HuH-7.5 (cell line): Measurements from ENCODE around the gene TCP11L2.
"Not testable (repeated sequence)": the region's sequence is repeated elsewhere in the genome, so short reads cannot be mapped to it uniquely, and the experiment has no call there.

ENCODE experiments used
- DNase-seq: peaks from one replicate; pipeline ENCODE4 v3.0.0; 2011; ENCODE audit warnings: low spot score

Gene TCP11L2

DNA sequence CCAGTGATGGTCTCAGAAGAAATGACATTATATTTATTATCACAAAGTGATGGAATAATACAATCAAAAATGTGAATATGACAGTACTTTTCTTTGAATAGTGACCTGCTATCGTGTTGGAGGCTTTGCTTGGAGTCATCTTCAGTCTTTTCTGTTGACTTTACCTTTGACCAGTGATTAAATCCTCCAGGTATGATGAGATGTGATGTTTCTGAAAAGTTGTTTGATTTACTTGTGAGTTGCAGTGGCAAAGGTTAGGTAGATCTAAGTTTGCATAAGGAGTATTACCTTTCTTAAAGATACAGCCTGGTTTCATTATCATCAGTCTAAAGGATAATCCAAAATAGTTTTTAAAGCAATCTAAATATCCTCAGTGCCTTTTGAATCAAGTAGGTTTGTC, 4.6 kb downstream of the TCP11L2 start:
- DNase-seq: no peak

- no peak for DNase-seq
These were observed 5.6 kb downstream of the TCP11L2 start for GRCh38 chr12:106308121-106308520.

GRCh38 chr12:106308611-106309010, 6.1 kb downstream of the TCP11L2 start:
- DNase-seq: no peak

- no peak for DNase-seq
These were observed 7.4 kb downstream of the TCP11L2 start for GRCh38 chr12:106309671-106310505.

DNA sequence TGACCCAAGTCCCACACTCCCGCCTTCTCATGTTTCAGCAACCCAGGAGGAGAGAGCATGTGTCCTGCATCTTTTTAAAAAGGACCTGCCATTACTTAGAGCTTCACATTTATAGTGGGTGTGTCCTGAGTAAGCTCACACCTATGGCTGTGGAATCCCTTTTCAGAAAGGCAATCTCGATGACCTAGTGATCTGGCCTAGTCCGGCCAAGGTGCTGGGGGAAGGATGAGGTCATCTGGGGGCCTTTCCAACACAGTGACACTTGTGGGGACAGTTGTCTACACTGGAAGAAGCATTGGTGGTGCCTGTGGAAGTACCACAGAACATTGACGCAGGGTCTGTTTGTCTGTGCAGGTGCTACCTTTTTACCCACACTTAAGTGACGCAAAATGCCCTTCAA, 8.2 kb downstream of the TCP11L2 start:
- DNase-seq: no peak

DNA sequence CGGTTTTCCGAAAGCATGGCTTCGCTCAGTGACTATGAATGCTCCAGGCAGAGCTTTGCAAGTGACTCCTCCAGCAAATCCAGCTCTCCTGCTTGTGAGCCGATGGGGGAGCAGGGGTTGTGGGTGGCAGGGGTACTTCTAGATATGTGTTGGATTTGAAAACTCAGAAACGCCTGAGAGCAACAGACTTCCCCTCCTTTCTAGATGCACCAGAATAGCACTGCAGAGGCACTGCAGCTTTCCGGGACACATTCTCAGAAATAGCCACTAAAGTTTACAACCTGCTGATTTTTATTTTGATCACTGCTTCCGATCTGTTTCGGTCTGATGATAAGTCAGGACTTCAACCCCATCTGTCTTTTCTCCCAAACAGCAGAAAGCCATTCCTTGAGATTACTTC, 8.6 kb downstream of the TCP11L2 start:
- DNase-seq: no peak

GRCh38 chr12:106313413-106313812, 10.9 kb downstream of the TCP11L2 start:
- DNase-seq: not testable (repeated sequence)

GRCh38 chr12:106315523-106315922, 13.0 kb downstream of the TCP11L2 start:
- no peak for DNase-seq

DNA sequence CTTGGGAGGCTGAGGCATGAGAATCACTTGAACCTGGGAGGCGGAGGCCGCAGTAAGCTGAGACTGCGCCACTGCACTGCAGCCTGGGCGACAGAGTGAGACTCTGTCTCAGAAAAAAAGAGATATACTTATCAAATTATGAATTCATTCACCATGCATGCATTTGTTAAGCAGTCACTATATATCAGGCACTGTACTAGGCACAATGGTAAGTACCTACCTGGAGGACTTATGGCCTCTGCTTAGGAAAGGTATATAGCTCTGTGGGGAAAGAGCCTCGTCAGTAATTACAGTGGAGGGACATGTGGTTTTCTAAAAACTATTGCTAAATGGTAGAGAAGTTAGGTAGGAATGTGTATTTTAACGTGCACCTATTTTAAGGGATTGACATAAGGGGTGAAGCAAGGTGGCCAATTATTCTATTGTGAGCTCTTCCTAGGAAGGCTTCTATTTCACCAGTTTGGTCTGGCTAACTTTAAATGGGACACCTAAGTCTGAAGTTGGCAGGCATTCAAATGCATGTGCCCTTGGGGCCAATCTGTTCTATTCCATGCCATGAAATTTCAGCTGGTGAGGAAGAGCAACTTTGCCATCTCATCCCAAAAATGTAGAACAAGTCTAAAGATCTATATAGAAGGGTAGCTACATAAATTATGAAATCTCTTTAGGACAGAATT, 15.0 kb downstream of the TCP11L2 start:
- DNase-seq: no peak

DNA sequence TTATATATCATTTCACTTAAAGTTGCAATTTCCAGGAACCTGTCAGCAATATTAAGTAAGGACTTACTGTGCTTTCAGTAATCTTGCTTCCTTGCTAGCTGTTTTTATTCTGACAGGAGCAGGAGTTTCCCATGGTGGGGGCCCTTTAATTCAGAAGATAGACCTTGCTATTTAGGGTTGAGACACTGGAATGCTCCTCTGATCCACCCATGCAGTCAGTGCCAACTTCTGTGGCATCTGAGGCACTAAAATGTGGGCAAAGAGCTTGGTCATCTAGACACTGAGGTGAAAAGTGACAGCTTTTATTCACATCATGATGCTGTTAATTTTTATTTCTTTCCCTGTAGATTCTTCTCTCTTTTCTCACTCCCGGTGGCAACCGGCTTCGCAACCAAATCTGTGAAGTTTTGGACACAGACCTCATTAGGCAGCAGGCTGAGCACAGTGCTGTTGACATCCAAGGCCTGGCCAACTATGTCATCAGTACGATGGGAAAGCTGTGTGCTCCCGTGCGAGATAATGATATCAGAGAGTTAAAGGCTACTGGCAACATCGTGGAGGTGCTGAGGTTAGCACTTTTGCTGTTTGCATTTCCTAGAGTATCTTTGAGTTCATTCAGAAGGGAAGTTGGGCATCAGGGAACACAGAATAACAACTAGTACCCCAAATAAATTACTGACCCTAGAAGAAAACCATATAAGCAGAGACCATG, 18.8 kb downstream of the TCP11L2 start:
- DNase-seq: no peak

DNA sequence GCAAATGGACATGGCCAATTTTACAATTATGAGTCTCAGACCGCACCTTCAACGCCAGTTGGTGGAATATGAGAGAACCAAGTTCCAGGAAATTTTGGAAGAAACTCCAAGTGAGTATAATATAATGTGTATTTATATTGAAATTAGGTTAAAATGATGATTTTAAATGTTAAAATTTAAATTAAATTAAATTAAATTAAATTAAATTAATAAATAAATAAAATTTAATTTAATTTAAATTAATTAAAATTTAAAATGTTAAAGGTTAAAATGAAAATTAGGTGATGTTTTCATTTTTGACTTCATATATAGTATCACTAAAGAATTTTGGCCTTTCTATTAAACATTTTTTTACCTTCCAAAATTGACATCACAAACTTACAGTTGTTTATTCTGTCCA, 21.0 kb downstream of the TCP11L2 start:
- DNase-seq: no peak

DNA sequence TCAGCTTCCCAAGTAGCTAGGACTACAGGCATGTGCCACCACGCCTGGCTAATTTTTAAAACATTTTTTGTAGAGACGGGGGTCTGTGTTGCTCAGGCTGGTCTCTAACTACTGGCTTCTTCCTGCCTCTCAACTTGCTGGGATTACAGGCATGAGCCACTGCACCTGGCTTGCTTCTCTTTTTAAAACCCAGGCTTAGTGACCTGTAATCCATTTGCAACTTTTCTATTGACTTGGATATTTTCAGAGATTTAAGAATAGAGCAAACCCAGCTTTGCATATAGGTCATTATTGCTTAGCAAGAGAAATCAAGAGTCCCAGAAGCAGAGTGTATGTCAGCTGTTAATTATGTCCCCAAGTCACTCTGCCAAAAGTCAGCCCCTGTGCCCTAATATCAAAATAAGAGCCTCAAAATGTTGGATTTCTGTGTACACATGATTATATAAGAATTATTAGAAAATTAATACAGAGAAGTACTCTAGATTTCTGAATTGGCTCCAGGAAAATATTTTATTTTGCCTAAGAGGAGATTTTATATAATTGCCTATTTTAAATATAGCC, 24.9 kb downstream of the TCP11L2 start:
- DNase-seq: no peak

GRCh38 chr12:106328735-106329134, 26.2 kb downstream of the TCP11L2 start:
- DNase-seq: no peak

GRCh38 chr12:106329231-106329982, 26.9 kb downstream of the TCP11L2 start:
- no peak for DNase-seq

GRCh38 chr12:106331599-106331998, 29.1 kb downstream of the TCP11L2 start:
- no peak for DNase-seq

DNA sequence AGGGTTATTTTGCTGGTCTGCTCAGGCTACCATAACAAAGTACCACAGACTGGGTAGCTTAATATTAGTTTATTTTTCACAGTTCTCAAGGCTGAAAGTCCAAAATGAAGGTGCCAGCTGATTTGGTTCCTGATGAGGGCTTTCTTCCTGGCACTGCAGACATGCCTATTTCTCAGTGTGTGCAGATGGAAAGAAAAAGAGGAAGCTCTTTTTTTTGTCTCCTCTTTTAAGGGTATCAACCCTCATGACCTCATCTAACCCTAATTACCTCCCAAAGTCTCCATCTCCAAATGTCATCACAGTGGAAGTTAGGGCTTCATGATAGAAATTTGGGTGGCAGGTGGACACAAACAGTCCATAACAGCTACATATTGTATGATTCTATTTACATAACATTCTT, 30.0 kb downstream of the TCP11L2 start:
- DNase-seq: no peak

- DNase-seq: no peak
These were observed 30.5 kb downstream of the TCP11L2 start for GRCh38 chr12:106333010-106333409.

GRCh38 chr12:106333756-106334155, 31.2 kb downstream of the TCP11L2 start:
- DNase-seq: no peak

DNA sequence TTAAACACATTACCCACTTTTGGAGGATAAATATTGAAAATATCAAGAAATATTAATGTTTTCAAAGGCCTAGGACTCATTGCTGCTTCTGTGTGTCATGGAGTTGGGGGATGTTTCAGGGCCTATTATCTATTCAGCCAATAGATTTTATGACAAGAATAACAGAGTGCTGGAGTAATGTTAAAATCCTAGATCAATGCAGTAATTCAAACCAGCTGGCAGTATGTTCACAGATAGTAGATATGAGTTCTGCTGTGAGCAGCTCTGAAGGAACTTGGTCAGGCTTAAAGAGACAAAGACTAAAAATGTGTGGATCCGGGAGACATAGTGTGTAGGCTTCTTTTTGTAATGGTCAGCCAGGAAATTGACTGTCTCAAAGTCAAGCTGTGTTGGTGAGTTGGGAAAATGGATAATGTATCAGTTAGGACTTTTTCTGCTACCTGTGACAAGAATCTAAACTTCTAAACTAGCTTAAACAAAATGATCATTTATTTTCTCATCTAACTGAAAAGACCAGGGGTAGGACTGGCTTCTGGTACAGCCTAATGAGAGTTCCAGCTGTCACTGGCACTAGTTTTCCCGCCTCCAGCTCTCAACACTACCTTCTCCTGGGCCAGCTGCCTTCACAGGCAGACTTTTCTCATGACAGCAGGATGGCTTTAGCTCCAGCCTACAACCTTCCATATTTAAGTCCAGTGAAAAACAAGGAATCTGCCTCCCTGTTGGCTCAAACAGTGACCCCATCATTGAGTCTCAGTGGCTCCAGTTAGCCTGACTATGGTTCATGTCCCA, 38.7 kb downstream of the TCP11L2 start:
- no peak for DNase-seq

GRCh38 chr12:106342397-106343213, 40.1 kb downstream of the TCP11L2 start:
- no peak for DNase-seq
